Stimulated activated CD4-positive, alpha-beta T cell treated with anti-CD3 and anti-CD28 coated beads, Interleukin-1b, Interleukin-23, amount 100 ng/mL, for 24 hours (primary cell): ENCODE data around the gene MIA2.

Source experiments
- DNase-seq, 4 experiments: peaks; one replicate each; pipeline ENCODE4 v3.0.0-alpha.2; 2020; ENCODE audit warnings: low read depth in 4 of 4, low spot score in 1 of 4

Gene MIA2

DNA sequence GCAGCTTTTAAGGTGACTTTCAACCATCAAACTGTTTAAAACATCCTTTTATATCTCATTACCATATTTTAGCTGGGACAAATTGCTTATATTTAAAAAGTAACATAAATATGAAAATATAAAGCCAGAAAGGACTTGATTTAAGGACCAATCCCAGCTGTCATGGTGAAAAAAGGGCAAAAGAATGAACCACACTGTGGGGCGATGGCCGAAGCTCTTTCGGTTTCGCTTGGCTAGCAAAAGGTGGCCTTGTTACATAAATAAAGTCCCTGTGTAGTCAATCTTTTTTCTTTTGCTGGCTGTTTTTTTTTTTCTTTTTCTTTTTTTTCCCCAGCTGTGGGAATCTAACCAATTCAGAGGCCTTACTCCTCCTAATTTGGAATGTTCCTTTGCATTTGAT, 147.7 kb downstream of the MIA2 start:
- DNase-seq = no peak

DNA sequence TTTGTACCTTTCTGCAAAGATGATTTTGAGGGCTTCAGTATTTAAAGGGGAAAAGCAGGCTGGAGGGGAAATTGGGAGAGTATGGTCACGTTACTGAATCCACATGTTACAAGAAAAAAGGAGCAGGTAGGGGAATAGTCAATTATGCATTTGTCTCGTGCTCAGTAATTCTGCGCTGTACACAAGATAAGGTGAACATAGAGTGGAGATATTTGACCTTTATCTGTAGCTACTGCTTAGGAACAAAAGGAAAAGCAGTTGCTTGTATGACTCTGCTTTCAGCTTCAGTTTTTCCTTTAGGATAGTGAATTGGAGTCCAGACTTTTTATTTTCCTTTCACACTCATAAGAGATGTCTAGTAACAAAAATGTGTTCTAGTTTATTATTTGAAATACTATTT, 148.7 kb downstream of the MIA2 start:
- no peak for DNase-seq

DNA sequence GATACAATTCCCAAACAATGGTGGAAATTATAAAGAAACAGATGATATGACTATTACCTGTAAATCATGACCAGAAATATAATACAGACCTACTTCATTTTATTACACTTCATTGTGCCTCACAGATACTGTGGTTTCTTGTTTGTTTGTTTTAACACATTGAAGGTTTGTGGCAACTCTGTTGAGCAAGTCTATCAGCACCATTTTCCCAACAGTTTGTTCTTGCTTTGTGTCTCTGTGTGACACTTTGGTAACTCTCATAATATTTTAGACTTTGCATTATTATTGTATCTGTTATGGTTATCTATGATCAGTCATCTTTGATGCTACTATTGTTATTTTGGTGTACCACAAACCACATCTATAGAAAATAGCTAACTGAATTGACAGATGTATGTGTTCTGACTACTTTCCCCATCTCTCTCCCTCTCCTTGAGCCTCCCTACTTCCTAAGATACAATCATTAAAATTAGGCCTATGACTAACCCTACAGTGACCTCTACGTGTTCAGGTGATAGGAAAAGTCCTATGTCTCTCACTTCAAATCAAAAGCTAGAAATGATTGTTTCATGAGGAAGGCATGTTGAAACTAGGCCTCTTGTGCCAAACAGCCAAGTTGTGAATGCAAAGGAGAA, 149.4 kb downstream of the MIA2 start:
- DNase-seq = no peak

GRCh38 chr14:39383741-39384140, 150.0 kb downstream of the MIA2 start:
- no peak for DNase-seq

DNA sequence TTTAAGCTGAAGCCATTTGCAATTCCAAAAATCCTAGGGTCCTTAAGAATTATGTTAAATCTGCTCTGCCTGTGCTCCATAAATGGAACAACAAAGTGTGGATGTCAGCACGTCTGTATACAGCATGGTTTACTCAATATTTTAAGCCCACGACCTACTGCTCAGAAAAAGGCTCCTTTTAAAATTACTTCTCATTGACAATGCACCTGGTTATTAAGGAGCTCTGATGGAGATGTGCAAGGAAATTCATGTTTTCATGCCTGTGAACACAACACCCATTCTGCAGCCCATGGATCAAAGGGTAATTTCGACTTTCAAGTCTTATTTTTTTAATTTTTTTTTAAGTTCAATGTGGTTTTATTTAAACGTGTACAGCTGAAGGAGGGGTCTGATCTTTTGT, 150.5 kb downstream of the MIA2 start:
- no peak for DNase-seq

GRCh38 chr14:39393289-39393688, 159.6 kb downstream of the MIA2 start:
- DNase-seq = no peak

DNA sequence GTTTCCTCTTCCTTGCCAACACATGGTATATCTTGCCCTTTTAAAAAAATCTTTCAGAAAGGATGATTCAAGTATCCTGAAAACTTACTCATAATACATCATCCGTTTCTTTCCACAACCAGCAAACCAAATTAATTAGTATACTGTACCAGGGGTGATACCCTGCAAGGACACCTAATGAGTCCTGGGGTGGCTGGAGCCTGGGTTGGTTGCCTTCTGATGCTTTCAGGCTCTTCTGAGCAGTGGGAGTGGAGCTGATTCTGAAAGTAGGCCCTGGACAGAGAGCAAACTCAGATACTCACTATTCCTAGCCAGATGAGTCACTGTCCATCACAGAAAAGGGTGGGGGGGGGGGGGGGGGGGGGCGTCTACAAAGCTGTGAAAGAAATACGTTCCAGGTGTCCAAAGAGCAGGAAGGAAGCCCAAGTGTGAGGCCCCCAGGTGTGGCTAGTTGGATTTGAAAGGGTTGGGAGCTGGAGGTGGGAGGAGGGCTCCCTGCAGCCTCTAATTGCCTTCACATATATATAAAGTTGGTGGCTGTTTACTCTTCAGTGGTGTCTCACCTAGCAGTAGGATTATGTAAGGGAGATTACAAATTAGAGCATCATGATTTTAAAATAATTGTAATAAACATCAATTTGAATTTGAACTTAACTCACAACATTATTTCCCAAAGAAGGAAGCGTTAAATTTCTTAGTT, 162.0 kb downstream of the MIA2 start:
- no peak for DNase-seq

GRCh38 chr14:39396448-39396847, 162.7 kb downstream of the MIA2 start:
- no peak for DNase-seq

- DNase-seq = no peak
Observed at GRCh38 chr14:39398382-39398781, 164.7 kb downstream of the MIA2 start.

- DNase-seq = no peak
Observed at GRCh38 chr14:39406560-39406959, 172.8 kb downstream of the MIA2 start.

DNA sequence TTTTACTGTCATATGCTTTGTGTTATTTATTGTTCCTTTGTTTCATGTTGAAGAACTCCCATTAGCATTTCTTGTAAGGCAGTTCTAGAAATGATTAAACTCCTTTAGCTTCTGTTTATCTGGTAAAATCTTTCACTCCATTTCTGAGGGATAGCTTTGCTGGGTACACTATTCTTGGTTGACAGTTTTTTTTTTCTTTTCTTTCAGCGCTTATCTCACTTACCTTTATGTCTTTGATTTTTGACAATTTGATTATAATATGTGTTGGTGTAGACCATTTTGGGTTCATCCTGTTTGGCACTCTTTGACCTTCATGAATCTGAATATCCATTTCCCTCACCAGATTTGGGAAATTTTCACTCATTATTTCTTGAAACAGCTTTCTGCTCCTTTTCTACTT, 182.4 kb downstream of the MIA2 start:
- DNase-seq = no peak

- DNase-seq = no peak
Observed at GRCh38 chr14:39417014-39417413, 183.3 kb downstream of the MIA2 start.

- no peak for DNase-seq
Observed at GRCh38 chr14:39419272-39419671, 185.6 kb downstream of the MIA2 start.

- no peak for DNase-seq
Observed at GRCh38 chr14:39422243-39422642, 188.5 kb downstream of the MIA2 start.

DNA sequence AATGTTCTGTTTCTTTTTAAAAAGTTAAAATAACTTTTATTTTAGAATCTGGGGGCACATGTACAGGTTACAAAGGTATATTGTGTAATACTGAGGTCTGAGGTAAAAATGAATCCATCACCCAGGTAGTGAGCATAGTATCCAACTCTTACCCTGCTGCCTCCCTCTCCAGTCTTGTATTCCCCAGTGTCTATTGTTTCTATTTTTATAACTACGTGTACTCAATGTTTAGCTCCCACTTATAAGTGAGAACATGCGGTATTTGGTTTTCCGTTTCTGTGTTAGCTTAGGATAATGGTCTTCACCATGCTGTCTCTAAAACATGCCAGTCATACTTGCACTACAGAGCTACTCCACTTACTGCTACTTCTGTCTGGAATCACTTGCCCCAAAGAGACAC, 190.1 kb downstream of the MIA2 start:
- no peak for DNase-seq

GRCh38 chr14:39425947-39426346, 192.2 kb downstream of the MIA2 start:
- DNase-seq = no peak

DNA sequence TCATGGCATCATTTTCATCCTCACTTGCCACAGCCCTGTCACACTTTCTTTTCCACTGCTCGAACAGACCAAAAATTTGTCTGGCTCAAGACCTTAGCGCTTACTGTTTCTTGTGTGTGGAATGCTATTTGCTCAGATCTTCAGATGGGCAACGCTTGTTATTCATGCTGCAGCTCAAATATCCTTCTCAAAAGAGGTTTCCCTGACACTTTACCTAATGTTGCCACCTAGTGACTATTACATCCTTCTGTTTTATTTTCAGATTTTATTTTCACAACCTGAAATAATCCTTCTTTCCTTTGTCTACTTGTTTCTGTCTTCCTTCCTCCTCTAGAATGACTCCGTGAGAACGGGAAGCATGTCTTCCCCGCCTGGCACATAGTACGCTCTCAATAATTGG, 192.9 kb downstream of the MIA2 start:
- DNase-seq = no peak

DNA sequence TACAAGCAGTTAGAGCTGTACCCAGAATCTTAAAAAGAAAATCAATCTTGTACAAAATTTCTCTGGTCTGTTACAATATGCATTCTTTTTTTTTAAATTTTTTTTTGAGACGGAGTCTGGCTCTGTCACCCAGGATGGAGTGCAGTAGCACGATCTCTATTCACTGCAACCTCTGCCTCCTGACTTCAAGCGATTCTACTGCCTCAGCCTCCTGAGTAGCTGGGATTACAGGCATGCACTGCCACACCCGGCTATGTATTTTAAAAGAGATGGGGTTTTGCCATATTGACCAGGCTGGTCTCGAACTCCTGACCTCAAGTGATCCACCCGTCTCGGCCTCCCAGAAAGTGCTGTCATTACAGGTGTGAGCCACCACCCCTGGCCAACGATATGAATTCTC, 194.4 kb downstream of the MIA2 start:
- no peak for DNase-seq

DNA sequence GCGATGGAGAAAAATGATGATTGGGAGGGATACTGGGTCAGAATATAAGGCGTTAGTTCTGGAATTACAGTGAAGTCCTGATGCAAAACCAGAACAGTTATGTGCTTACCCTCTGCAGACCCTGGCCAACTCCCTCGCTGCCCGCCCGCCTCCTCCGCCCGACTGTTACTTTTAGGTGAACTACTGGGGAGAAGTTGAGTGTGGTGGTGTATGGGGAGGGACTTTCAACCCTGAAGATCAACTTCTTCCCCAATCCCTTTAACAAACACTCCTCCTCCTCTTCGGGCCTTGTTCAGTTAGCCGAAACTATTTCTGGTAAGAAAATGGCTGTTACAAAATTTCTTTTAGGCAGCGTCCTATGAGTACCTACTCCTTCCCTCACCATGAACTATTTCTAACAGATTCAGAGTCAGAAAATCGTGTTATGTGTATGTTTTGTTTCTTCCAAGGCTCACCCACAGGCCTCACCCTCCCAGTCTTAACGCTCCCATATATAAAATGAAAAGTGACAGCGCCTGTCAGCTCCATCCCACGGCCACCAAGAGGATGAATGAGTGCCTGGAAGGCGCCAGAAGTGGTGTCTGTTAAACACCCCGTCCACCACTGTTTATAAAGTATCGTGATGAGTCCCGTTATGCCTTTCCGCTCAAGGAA, 197.2 kb downstream of the MIA2 start:
- no peak for DNase-seq

- peak in 3 of 4 experiments; percentile 16 to 21 (median 20) for DNase-seq
Observed at GRCh38 chr14:39431416-39432178, 197.9 kb downstream of the MIA2 start.

DNA sequence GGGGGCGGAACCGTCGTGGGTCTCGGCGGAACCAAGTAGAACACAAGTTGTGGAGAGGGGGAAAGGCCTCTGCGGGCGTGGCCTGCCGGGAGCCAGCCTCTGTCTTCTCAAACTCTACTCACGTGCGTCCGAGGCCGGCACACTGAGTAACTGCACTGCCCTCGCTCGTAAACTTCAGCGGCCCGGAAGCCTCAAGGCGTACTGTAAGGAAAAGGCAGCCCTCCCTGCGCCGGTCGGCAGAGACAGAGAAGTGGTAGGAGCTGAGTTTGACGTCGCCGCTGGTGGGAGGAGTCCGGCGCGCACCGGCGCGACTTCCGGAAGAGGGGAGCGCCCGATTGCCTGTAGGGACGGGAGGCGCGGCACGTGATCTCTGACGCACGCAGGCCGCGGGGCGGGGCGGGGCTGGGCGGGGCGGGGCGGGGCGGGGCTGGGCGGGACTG, 198.5 kb downstream of the MIA2 start, which contains the start of gene FBXO33:
FBXO33 (minus strand) TSS at position 255 of the 440 bp plus-strand sequence. CDS start 271 bp downstream, outside the sequence.
- peak; percentile 85 to 91 (median 89) for DNase-seq
